IPS-18c (cell line): ENCODE results near the gene AKAP12.

Source experiments
- H3K4me3 ChIP-seq: 2 replicates; pipeline ENCODE4 v1.7.0; 2013; ENCODE audit warnings: low read depth, mild to moderate bottlenecking, low read length, moderate library complexity; ENCODE audit not compliant: insufficient read depth
- H3K9me3 ChIP-seq: one replicate; pipeline ENCODE4 v1.6.1; 2013; ENCODE audit warnings: mild to moderate bottlenecking, low read length, moderate library complexity; ENCODE audit not compliant: control insufficient read depth, insufficient read depth

AKAP12 gene

GRCh38 chr6:151230277-151230577, 9.5 kb upstream of the AKAP12 start:
- H3K4me3 ChIP-seq, result no peak overlapping the region
- H3K9me3 ChIP-seq, result no peaks in the 10 kb centered on the region

DNA sequence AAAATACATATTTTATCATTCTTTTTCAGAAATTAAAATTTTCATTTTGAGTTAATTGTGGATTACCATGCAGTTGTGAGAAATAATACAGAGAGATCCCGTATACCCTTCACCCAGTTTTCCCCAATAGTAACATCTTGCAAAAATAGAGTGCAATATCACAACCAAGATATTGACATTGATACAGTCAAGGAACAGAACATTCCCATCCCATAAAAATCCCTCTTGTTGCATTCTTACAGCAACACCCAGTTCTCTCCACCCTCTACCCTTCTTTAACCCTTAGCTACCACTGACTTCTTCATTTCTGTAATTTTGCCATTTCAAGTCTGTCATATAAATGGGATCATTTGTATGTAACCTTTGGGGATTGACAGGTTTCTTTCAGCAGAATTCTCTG, 6.9 kb upstream of the AKAP12 start:
- H3K9me3 ChIP-seq, result no peaks in the 10 kb centered on the region

DNA sequence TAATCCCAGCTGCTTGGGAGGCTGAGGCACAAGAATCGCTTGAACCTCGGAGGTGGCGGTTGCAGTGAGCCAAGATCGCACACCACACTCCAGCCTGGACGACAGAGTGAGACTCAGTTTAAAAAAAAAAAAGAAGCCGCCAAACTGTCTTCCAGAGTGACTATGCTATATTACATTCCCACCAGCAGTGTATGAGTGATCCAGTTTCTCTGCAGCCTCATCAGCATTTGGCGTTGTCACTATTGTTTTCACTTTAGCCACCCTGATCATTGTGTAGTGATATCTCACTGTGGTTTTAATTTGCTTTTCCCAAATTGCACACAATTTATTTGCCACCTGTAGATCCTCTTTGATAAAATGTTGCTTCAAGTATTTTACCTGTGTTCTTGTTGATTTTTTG, 6.0 kb upstream of the AKAP12 start:
- H3K4me3 ChIP-seq, result no peak overlapping the region

More for the DNA sequence above, 6.9 kb upstream of the AKAP12 start:
- H3K4me3 ChIP-seq, result no peak overlapping the region

GRCh38 chr6:151236668-151237401, 2.9 kb upstream of the AKAP12 start:
- H3K4me3 ChIP-seq, result no peak overlapping the region
- no peaks in the 10 kb centered on the region for H3K9me3 ChIP-seq

More for the DNA sequence above, 6.0 kb upstream of the AKAP12 start:
- no peaks in the 10 kb centered on the region for H3K9me3 ChIP-seq

GRCh38 chr6:151240036-151240685, 394 bp downstream of the AKAP12 start:
- H3K4me3 ChIP-seq, result peak overlapping the region; percentile 90

DNA sequence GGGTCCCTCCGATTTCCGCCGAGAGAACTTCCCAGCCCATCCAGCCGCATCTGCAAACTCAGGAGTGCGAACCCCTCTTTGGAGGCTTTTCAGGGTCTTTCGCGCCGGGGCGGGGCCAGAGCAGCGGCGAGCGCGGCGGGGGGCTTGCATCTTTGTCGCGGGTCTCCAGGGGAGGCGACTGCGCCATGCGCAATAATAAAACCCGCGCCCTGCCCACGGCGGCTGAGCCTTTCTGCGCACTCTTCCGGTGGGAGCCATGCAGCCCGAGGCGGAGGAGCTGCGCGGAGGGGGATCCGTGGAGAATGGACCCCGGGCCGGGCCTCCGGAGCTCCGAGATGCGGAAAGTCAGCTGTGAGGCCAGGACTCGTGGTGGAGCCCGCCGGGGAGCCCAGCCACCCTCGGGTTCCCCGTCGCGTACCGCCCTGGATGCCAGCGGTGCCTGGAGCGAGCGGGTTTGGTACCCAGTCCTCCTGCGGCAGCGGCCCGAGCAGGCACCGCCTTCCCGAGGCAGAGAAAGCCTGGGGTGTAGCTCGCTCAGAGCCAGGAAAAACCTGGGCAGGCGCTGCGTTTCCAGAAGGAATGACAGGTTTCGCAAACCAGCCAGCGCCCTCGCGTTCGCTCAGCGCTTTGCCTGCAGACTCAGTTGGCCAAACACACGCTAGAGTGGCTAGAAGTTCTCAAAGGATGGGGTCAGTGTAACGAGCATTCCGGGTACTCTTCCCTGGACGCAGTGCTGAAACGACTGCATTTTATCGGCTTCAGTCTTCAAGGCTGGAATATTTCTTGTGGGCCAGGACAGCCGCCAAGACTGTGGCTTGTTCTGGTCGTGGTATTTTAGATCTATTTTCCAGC, 1.2 kb downstream of the AKAP12 start:
- Histone ChIP-seq H3K4me3 (peak overlapping the region; percentile 90), H3K9me3 (no peaks in the 10 kb centered on the region)

More at GRCh38 chr6:151240036-151240685, 394 bp downstream of the AKAP12 start:
- H3K9me3 ChIP-seq, result no peaks in the 10 kb centered on the region

DNA sequence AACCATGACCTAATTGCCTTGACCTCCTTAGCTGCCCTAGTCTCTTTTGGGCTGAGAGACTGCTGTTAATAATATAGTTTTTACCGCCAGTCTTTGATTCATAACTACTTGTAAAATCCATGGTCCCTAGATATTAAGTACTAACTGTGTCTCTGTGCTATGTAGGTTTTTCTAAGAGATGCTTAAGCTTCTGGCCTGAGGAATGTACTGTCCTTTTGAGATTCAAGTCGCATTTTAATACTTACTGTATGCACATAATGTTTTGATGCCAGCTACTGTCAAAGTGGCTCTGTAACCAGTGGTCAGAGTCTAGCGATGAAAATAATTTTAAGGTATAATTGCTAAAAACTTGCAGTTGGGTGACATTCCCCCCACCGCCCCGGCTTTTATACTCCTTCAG, 2.1 kb downstream of the AKAP12 start:
- H3K4me3 ChIP-seq, result peak overlapping the region; percentile 90

GRCh38 chr6:151242420-151242861, 2.7 kb downstream of the AKAP12 start:
- Histone ChIP-seq H3K4me3 (no peak overlapping the region), H3K9me3 (no peaks in the 10 kb centered on the region)

More for the DNA sequence above, 2.1 kb downstream of the AKAP12 start:
- H3K9me3 ChIP-seq, result no peaks in the 10 kb centered on the region

DNA sequence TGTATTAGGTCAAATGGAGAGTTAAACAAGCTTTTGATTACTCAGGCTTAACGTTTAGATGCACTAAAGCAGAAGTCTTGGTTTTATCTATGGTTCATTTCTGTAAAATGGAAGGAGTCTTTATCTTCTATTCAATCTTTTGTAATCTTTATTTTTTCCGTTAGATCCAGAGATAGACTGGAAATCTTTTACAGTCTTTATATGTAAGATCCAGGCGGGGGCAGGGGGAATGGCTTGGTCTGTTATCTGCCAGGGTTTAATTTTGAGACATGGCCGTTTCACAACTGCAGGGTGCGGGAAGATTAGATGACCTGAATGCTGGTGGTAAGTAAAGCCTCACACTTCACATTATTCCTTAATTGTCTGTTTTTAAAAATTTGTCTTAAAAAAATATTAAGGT, 3.7 kb downstream of the AKAP12 start:
- H3K9me3 ChIP-seq, result no peaks in the 10 kb centered on the region
- no peak overlapping the region for H3K4me3 ChIP-seq

GRCh38 chr6:151247490-151247889, 7.7 kb downstream of the AKAP12 start:
- no peaks in the 10 kb centered on the region for H3K9me3 ChIP-seq
- H3K4me3 ChIP-seq, result no peak overlapping the region

GRCh38 chr6:151248295-151248694, 8.5 kb downstream of the AKAP12 start:
- H3K9me3 ChIP-seq, result no peaks in the 10 kb centered on the region
- no peak overlapping the region for H3K4me3 ChIP-seq

DNA sequence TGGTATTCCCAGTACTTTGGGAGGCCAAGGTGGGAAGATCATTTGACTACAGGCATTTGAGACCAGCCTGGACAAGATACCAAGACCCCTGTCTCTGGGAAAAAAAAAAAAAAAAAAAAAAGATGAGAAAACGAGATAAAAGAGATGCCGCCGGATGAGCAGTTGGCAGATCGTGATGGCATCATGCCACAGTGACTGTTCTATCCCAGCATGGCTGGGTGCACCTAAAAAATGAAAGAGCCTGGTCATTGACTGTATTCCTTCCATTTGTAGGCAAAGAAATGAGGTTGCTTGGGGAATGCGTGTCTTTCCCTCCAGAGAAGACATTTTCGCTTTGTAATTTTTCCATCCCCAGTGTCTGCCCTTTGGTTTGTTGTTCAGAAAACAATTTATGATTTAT, 12.9 kb downstream of the AKAP12 start:
- H3K4me3 ChIP-seq, result no peak overlapping the region

GRCh38 chr6:151254451-151255081, 14.8 kb downstream of the AKAP12 start:
- Histone ChIP-seq H3K9me3 (no peaks in the 10 kb centered on the region), H3K4me3 (no peak overlapping the region)

More for the DNA sequence above, 12.9 kb downstream of the AKAP12 start:
- H3K9me3 ChIP-seq, result no peaks in the 10 kb centered on the region

DNA sequence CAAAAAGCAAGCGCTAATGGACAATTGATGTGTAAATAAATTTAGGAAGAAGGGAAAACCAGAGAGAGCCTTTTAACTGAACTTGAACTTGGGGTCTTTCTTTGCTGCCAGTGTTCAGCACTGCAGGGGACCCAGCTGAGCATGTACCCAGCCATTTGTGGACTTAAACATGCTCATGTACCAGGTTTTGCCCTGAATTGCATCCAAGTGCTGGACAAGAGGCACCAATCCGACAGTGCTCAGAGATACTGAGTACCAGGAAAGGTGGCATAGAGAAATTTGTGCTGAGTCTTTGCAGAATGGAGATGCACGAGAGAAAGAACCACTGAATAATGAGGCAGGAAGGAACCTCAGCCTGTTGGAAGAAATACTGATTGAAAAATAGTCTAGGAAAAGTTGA, 16.0 kb downstream of the AKAP12 start:
- Histone ChIP-seq H3K4me3 (no peak overlapping the region), H3K9me3 (no peaks in the 10 kb centered on the region)

GRCh38 chr6:151257985-151258445, 18.2 kb downstream of the AKAP12 start:
- H3K4me3 ChIP-seq, result no peak overlapping the region
- no peaks in the 10 kb centered on the region for H3K9me3 ChIP-seq

GRCh38 chr6:151260205-151260604, 20.4 kb downstream of the AKAP12 start:
- Histone ChIP-seq H3K4me3 (no peak overlapping the region), H3K9me3 (no peaks in the 10 kb centered on the region)

GRCh38 chr6:151263035-151263434, 23.3 kb downstream of the AKAP12 start:
- H3K9me3 ChIP-seq, result no peaks in the 10 kb centered on the region

More at GRCh38 chr6:151263035-151263434, 23.3 kb downstream of the AKAP12 start:
- H3K4me3 ChIP-seq, result no peak overlapping the region
